HEK293 (cell line): Measurements from ENCODE around the gene PRSS22.

ENCODE experiments used
- CTCF ChIP-seq: fragments of 450-650 bp; formaldehyde crosslinking; IDR thresholded peaks from 2 replicates; pipeline ENCODE4 v1.5.1; 2016; ENCODE audit warnings: missing biosample characterization, missing genetic modification characterization
- GFI1B ChIP-seq: fragments of 450-650 bp; formaldehyde crosslinking; IDR thresholded peaks from 2 replicates; pipeline ENCODE4 v1.5.1; 2016; ENCODE audit warnings: missing biosample characterization, missing genetic modification characterization
- HOXC10 ChIP-seq: sonication (generic); formaldehyde crosslinking; IDR thresholded peaks from 2 replicates; pipeline ENCODE4 v1.8.1; 2023; ENCODE audit warnings: mild to moderate bottlenecking, missing genetic modification reagents
- TRIM28 ChIP-seq: IDR thresholded peaks from 2 replicates; pipeline ENCODE4 v1.6.1; 2011; ENCODE audit warnings: low read length, control low read depth, borderline replicate concordance
- ZBTB10 ChIP-seq: fragments of 450-650 bp; formaldehyde crosslinking; IDR thresholded peaks from 2 replicates; pipeline ENCODE4 v1.5.1; 2016; ENCODE audit warnings: missing biosample characterization, missing genetic modification characterization
- ZBTB6 ChIP-seq: fragments of 450-650 bp; formaldehyde crosslinking; IDR thresholded peaks from 2 replicates; pipeline ENCODE4 v1.5.1; 2017; ENCODE audit warnings: missing biosample characterization, missing genetic modification characterization
- ZNF10 ChIP-seq: fragments of 450-650 bp; formaldehyde crosslinking; IDR thresholded peaks from 2 replicates; pipeline ENCODE4 v1.5.1; 2017; ENCODE audit warnings: missing biosample characterization, missing genetic modification characterization
- ZNF138 ChIP-seq: fragments of 450-650 bp; formaldehyde crosslinking; IDR thresholded peaks from 2 replicates; pipeline ENCODE4 v1.5.1; 2016; ENCODE audit warnings: missing biosample characterization, missing genetic modification characterization, borderline replicate concordance
- ZNF223 ChIP-seq: fragments of 450-650 bp; formaldehyde crosslinking; IDR thresholded peaks from 2 replicates; pipeline ENCODE4 v1.5.1; 2016; ENCODE audit warnings: missing biosample characterization, missing genetic modification characterization
- ZNF544 ChIP-seq: fragments of 450-650 bp; formaldehyde crosslinking; IDR thresholded peaks from 2 replicates; pipeline ENCODE4 v1.5.0; 2017; ENCODE audit warnings: missing biosample characterization, missing genetic modification characterization
- ZNF624 ChIP-seq: fragments of 450-650 bp; formaldehyde crosslinking; IDR thresholded peaks from 2 replicates; pipeline ENCODE4 v1.5.1; 2017; ENCODE audit warnings: missing biosample characterization, missing genetic modification characterization
- ZNF830 ChIP-seq: fragments of 450-650 bp; IDR thresholded peaks from 2 replicates; pipeline ENCODE4 v1.5.0; 2018; ENCODE audit warnings: missing biosample characterization, missing genetic modification characterization, low read depth, mild to moderate bottlenecking, moderate library complexity

- no peak for TF ChIP-seq CTCF (tag by site-specific recombination)
- no peak for TF ChIP-seq ZNF138 (tag by site-specific recombination)
- TF ChIP-seq ZNF624 = no peak
- no peak for TF ChIP-seq ZNF544 (tag by site-specific recombination)
- TF ChIP-seq ZNF830 = no peak
- TF ChIP-seq TRIM28 = no peak
- TF ChIP-seq ZNF10 (tag by site-specific recombination) = no peak
- no peak for TF ChIP-seq ZBTB6 (tag by site-specific recombination)
- TF ChIP-seq GFI1B = no peak
- no peak for TF ChIP-seq ZNF223 (tag by site-specific recombination)
- no peak for TF ChIP-seq HOXC10 (CRISPR knock-in tag)
- no peak for TF ChIP-seq ZBTB10
These were observed 27.6 kb downstream of the PRSS22 start for GRCh38 chr16:2830355-2830695.
